HEK293 (cell line): Measurements from ENCODE around the gene WFDC1.

Experiments used
- CTCF ChIA-PET: fragments of 350-600 bp; formaldehyde crosslinking; extraction: SDS; loops from one replicate; lab custom pipeline; 2021; ENCODE audit warnings: antibody characterized with exemption; lab: Yijun Ruan, JAX
- POLR2A ChIA-PET: fragments of 300-600 bp; formaldehyde crosslinking; extraction: SDS; loops from one replicate; lab custom pipeline; 2020; ENCODE audit warnings: antibody characterized with exemption, inconsistent platforms; lab: Yijun Ruan, JAX
- H3K27ac ChIP-seq: fragments of 200-500 bp; sonication (Bioruptor generic); 2 replicates; pipeline ENCODE4 v1.5.1; 2014; ENCODE audit warnings: low read depth, low read length, control low read depth, inconsistent platforms; ENCODE audit errors: extremely low read depth
- H3K36me3 ChIP-seq, 2 experiments: fragments of 200-500 bp in 1 of 2; sonication (Bioruptor generic) in 1 of 2; 1 replicate in 1 of 2; 2 replicates in 1 of 2; pipeline ENCODE4 v1.5.1; 2014 to 2017; ENCODE audit warnings: inconsistent platforms in 2 of 2, low read length in 2 of 2; ENCODE audit not compliant: control insufficient read depth in 2 of 2, insufficient read depth in 1 of 2
- H3K4me1 ChIP-seq: fragments of 200-500 bp; sonication (Bioruptor generic); 2 replicates; pipeline ENCODE4 v1.5.1; 2014; ENCODE audit warnings: mild to moderate bottlenecking, low read length, inconsistent platforms; ENCODE audit not compliant: control insufficient read depth, insufficient read depth
- H3K4me3 ChIP-seq: 2 replicates; pipeline ENCODE4 v1.5.1; 2011; ENCODE audit warnings: low read depth, mild to moderate bottlenecking, control low read depth, low read length, moderate library complexity
- H3K9me3 ChIP-seq: fragments of 200-500 bp; sonication (Bioruptor generic); 2 replicates; pipeline ENCODE4 v1.5.1; 2014; ENCODE audit warnings: low read depth, low read length, inconsistent platforms; ENCODE audit not compliant: control insufficient read depth, insufficient read depth
- PRDM1 ChIP-seq: fragments of 450-650 bp; formaldehyde crosslinking; IDR thresholded peaks from 2 replicates; pipeline ENCODE4; 2016; ENCODE audit warnings: missing biosample characterization, missing genetic modification characterization
- SP3 ChIP-seq: fragments of 450-650 bp; formaldehyde crosslinking; IDR thresholded peaks from 2 replicates; pipeline ENCODE4 v1.5.1; 2016; ENCODE audit warnings: missing biosample characterization, missing genetic modification characterization
- ZBTB7A ChIP-seq: fragments of 450-650 bp; formaldehyde crosslinking; IDR thresholded peaks from 2 replicates; pipeline ENCODE4 v1.5.1; 2016; ENCODE audit warnings: low read depth, missing biosample characterization, missing genetic modification characterization
- ZEB2 ChIP-seq: fragments of 450-650 bp; formaldehyde crosslinking; IDR thresholded peaks from 2 replicates; pipeline ENCODE4 v1.5.1; 2016; ENCODE audit warnings: missing biosample characterization, missing genetic modification characterization
- ZNF10 ChIP-seq: fragments of 450-650 bp; formaldehyde crosslinking; IDR thresholded peaks from 2 replicates; pipeline ENCODE4 v1.5.1; 2017; ENCODE audit warnings: missing biosample characterization, missing genetic modification characterization
- ZNF140 ChIP-seq: fragments of 450-650 bp; formaldehyde crosslinking; IDR thresholded peaks from 2 replicates; pipeline ENCODE4 v1.5.1; 2016; ENCODE audit warnings: missing biosample characterization, missing genetic modification characterization
- ZNF184 ChIP-seq: fragments of 450-650 bp; IDR thresholded peaks from 2 replicates; pipeline ENCODE4 v1.5.1; 2018; ENCODE audit warnings: missing biosample characterization, mild to moderate bottlenecking, missing genetic modification characterization
- ZNF214 ChIP-seq: fragments of 450-650 bp; formaldehyde crosslinking; IDR thresholded peaks from 2 replicates; pipeline ENCODE4 v1.5.1; 2017; ENCODE audit warnings: missing biosample characterization, mild to moderate bottlenecking, missing genetic modification characterization, borderline replicate concordance
- ZNF223 ChIP-seq: fragments of 450-650 bp; formaldehyde crosslinking; IDR thresholded peaks from 2 replicates; pipeline ENCODE4 v1.5.1; 2016; ENCODE audit warnings: missing biosample characterization, missing genetic modification characterization
- ZNF23 ChIP-seq: fragments of 450-650 bp; formaldehyde crosslinking; IDR thresholded peaks from 2 replicates; pipeline ENCODE4 v1.5.1; 2016; ENCODE audit warnings: missing biosample characterization, missing genetic modification characterization, borderline replicate concordance
- ZNF24 ChIP-seq: fragments of 450-650 bp; formaldehyde crosslinking; IDR thresholded peaks from 2 replicates; pipeline ENCODE4 v1.5.1; 2016; ENCODE audit warnings: missing biosample characterization, missing genetic modification characterization
- ZNF248 ChIP-seq: fragments of 450-650 bp; formaldehyde crosslinking; IDR thresholded peaks from 2 replicates; pipeline ENCODE4 v1.5.1; 2017; ENCODE audit warnings: missing biosample characterization, missing genetic modification characterization
- ZNF266 ChIP-seq: fragments of 450-650 bp; formaldehyde crosslinking; IDR thresholded peaks from 2 replicates; pipeline ENCODE4 v1.5.1; 2016; ENCODE audit warnings: missing biosample characterization, missing genetic modification characterization, low read depth
- ZNF274 ChIP-seq, 2 experiments: fragments of 200-500 bp in 1 of 2; fragments of 450-650 bp in 1 of 2; sonication (Bioruptor generic) in 1 of 2; formaldehyde crosslinking in 1 of 2; IDR thresholded peaks; 2 replicates each; pipeline versions ENCODE4 v1.5.1 to v1.6.1; 2014 to 2016; ENCODE audit warnings: borderline replicate concordance in 1 of 2, inconsistent platforms in 1 of 2, low read length in 1 of 2, missing biosample characterization in 1 of 2, missing genetic modification characterization in 1 of 2
- ZNF292 ChIP-seq: fragments of 450-650 bp; formaldehyde crosslinking; IDR thresholded peaks from 2 replicates; pipeline ENCODE4 v1.5.1; 2016; ENCODE audit warnings: low read depth, missing biosample characterization, missing genetic modification characterization, borderline replicate concordance
- ZNF354C ChIP-seq: fragments of 450-650 bp; formaldehyde crosslinking; IDR thresholded peaks from 2 replicates; pipeline ENCODE4 v1.5.1; 2016; ENCODE audit warnings: missing biosample characterization, missing genetic modification characterization, low read depth, borderline replicate concordance
- ZNF600 ChIP-seq: fragments of 450-650 bp; formaldehyde crosslinking; IDR thresholded peaks from 2 replicates; pipeline ENCODE4 v1.5.1; 2016; ENCODE audit warnings: missing biosample characterization, missing genetic modification characterization
- ZNF670 ChIP-seq: fragments of 450-650 bp; formaldehyde crosslinking; IDR thresholded peaks from 2 replicates; pipeline ENCODE4 v1.5.1; 2016; ENCODE audit warnings: missing biosample characterization, missing genetic modification characterization, low read depth
- ZNF791 ChIP-seq: fragments of 450-650 bp; formaldehyde crosslinking; IDR thresholded peaks from 2 replicates; pipeline ENCODE4 v1.5.1; 2016; ENCODE audit warnings: missing biosample characterization, missing genetic modification characterization
- TF ChIP-seq, protein P1 (sequence below): fragments of 450-650 bp; formaldehyde crosslinking; IDR thresholded peaks from 2 replicates; pipeline ENCODE4 v1.5.1; 2017; ENCODE audit warnings: missing biosample characterization, missing genetic modification characterization
- TF ChIP-seq, protein P2 (sequence below): fragments of 450-650 bp; formaldehyde crosslinking; IDR thresholded peaks from 2 replicates; pipeline ENCODE4 v1.5.1; 2016; ENCODE audit warnings: missing biosample characterization, missing genetic modification characterization
- TF ChIP-seq, protein P3 (sequence below): fragments of 450-650 bp; formaldehyde crosslinking; IDR thresholded peaks from 2 replicates; pipeline ENCODE4 v1.5.1; 2016; ENCODE audit warnings: missing biosample characterization, missing genetic modification characterization
- TF ChIP-seq, protein P4 (sequence below): fragments of 450-650 bp; formaldehyde crosslinking; IDR thresholded peaks from 2 replicates; pipeline ENCODE4 v1.5.1; 2017; ENCODE audit warnings: missing biosample characterization, missing genetic modification characterization
- TF ChIP-seq, protein P5 (sequence below): fragments of 450-650 bp; formaldehyde crosslinking; IDR thresholded peaks from 2 replicates; pipeline ENCODE4 v1.5.1; 2016; ENCODE audit warnings: missing biosample characterization, missing genetic modification characterization

Gene WFDC1

DNA sequence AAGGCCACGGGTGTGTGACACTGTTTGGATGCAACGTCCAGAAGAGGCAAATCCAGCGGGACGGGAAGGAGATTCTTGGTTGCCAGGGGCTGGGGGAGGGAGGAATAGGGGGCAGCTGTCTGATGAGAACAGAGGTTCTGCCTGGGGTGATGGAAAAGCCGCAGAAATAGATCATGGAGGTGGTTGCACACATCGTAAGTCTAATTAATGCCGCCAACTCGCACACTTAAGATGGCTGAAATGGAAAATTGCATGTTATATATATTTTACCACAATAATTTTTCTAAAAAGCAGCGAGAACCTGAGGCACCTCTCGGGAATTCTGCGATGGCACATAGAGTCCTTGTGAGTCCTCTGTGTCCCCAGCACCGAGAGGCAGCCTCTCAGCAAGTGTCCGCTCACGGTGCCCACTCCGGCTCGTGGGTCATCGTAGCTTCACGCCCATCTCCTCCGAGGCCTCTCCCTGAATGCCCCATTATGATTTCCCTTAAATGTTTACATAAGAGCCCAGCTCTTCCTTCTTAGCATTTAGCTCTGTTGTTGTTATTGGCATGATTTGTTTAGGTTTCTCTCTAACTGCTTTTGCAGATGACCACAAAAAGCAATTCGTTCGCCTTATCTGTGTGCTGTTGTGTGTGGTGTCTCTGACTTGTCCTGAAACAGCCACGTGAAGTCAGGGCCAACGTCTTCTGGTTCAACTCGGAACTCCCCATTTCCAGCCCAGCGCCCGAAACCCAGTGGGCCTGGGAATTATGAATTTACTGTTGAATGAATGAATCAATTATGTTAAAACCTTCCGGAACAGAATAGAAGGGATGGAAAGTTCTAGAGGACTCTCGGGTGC lies 7.7 kb downstream of the WFDC1 start:
- TF ChIP-seq, protein P1, sequence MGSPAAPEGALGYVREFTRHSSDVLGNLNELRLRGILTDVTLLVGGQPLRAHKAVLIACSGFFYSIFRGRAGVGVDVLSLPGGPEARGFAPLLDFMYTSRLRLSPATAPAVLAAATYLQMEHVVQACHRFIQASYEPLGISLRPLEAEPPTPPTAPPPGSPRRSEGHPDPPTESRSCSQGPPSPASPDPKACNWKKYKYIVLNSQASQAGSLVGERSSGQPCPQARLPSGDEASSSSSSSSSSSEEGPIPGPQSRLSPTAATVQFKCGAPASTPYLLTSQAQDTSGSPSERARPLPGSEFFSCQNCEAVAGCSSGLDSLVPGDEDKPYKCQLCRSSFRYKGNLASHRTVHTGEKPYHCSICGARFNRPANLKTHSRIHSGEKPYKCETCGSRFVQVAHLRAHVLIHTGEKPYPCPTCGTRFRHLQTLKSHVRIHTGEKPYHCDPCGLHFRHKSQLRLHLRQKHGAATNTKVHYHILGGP (tag by site-specific recombination), result no peak
- TF ChIP-seq SP3 (tag by site-specific recombination), result no peak
- no peak for TF ChIP-seq ZNF791
- TF ChIP-seq ZNF140, result no peak
- TF ChIP-seq, protein P2, sequence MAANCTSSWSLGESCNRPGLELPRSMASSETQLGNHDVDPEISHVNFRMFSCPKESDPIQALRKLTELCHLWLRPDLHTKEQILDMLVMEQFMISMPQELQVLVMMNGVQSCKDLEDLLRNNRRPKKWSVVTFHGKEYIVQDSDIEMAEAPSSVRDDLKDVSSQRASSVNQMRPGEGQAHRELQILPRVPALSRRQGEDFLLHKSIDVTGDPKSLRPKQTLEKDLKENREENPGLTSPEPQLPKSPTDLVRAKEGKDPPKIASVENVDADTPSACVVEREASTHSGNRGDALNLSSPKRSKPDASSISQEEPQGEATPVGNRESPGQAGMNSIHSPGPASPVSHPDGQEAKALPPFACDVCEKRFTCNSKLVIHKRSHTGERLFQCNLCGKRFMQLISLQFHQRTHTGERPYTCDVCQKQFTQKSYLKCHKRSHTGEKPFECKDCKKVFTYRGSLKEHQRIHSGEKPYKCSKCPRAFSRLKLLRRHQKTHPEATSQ (tag by site-specific recombination), result no peak
- TF ChIP-seq PRDM1 (tag by site-specific recombination), result no peak
- TF ChIP-seq ZNF670 (tag by site-specific recombination), result no peak
- TF ChIP-seq, protein P3, sequence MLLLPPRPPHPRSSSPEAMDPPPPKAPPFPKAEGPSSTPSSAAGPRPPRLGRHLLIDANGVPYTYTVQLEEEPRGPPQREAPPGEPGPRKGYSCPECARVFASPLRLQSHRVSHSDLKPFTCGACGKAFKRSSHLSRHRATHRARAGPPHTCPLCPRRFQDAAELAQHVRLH, result no peak
- TF ChIP-seq, protein P4, sequence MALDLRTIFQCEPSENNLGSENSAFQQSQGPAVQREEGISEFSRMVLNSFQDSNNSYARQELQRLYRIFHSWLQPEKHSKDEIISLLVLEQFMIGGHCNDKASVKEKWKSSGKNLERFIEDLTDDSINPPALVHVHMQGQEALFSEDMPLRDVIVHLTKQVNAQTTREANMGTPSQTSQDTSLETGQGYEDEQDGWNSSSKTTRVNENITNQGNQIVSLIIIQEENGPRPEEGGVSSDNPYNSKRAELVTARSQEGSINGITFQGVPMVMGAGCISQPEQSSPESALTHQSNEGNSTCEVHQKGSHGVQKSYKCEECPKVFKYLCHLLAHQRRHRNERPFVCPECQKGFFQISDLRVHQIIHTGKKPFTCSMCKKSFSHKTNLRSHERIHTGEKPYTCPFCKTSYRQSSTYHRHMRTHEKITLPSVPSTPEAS (tag by site-specific recombination), result no peak
- no peak for TF ChIP-seq ZNF248 (tag by site-specific recombination)
- TF ChIP-seq ZNF24 (tag by site-specific recombination), result no peak
- TF ChIP-seq ZNF600 (tag by site-specific recombination), result no peak
- no peak for TF ChIP-seq ZNF292
- TF ChIP-seq, protein P5, sequence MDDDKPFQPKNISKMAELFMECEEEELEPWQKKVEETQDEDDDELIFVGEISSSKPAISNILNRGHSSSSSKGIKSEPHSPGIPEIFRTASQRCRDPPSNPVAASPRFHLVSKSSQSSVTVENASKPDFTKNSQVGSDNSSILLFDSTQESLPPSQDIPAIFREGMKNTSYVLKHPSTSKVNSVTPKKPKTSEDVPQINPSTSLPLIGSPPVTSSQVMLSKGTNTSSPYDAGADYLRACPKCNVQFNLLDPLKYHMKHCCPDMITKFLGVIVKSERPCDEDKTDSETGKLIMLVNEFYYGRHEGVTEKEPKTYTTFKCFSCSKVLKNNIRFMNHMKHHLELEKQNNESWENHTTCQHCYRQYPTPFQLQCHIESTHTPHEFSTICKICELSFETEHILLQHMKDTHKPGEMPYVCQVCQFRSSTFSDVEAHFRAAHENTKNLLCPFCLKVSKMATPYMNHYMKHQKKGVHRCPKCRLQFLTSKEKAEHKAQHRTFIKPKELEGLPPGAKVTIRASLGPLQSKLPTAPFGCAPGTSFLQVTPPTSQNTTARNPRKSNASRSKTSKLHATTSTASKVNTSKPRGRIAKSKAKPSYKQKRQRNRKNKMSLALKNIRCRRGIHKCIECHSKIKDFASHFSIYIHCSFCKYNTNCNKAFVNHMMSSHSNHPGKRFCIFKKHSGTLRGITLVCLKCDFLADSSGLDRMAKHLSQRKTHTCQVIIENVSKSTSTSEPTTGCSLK (tag by site-specific recombination), result no peak
- no peak for TF ChIP-seq ZBTB7A
- no peak overlapping the region for H3K27ac ChIP-seq
- H3K9me3 ChIP-seq, result no peaks in the 10 kb centered on the region
- CTCF ChIA-PET, result interaction anchor here (0.7 kb wide), 1 partner anchor 383 kb away, joined by 3 read pairs; no protein-coding TSS in a partner anchor
- POLR2A ChIA-PET, result interaction anchor here (0.7 kb wide), 1 partner anchor 319 kb away, joined by 3 read pairs; no protein-coding TSS in a partner anchor
- no peaks in the 10 kb centered on the region for H3K4me1 ChIP-seq
- H3K36me3 ChIP-seq, result no peaks in the 10 kb centered on the region
- H3K4me3 ChIP-seq, result no peak overlapping the region

DNA sequence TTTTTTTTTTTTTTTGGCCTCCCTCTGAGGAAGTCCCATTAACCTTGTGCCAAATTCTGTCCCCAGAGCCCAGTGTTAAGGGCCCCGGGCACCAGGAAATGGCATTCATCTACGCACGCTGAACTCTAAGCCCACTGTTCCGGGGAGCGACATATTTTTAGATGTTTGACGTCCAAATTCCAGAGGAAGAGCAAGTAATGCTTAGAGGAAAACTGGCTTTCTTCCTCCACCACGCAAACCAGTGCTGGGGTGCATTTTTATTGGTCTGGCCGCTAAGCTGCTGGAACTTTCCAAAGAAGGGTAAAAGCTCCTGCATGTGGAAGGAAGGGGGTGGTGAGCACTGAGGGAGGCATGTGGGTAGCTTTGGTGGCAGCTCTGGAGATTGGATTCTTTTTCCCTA lies 8.3 kb downstream of the WFDC1 start:
- Histone ChIP-seq H3K4me3 (no peak overlapping the region), H3K4me1 (no peaks in the 10 kb centered on the region), H3K9me3 (no peaks in the 10 kb centered on the region), H3K36me3 (no peaks in the 10 kb centered on the region), H3K27ac (no peak overlapping the region)
- CTCF ChIA-PET, result no interaction called here
- POLR2A ChIA-PET, result interaction anchor here (0.7 kb wide), 1 partner anchor 320 kb away, joined by 3 read pairs; no protein-coding TSS in a partner anchor
- TF ChIP-seq ZNF10 (tag by site-specific recombination), result no peak
- no peak for TF ChIP-seq ZNF354C
- TF ChIP-seq ZEB2 (tag by site-specific recombination), result no peak
- TF ChIP-seq ZNF223 (tag by site-specific recombination), result no peak
- no peak for TF ChIP-seq ZNF274 (IDR thresholded peaks at IDR 0.05; ENCODE audit: low read length)
- TF ChIP-seq ZNF274 (tag by site-specific recombination; IDR thresholded peaks at IDR 0.05; ENCODE audit: borderline replicate concordance), result no peak
- TF ChIP-seq ZNF214 (tag by site-specific recombination), result no peak
- no peak for TF ChIP-seq ZNF184 (tag by site-specific recombination)
- no peak for TF ChIP-seq ZNF23
- TF ChIP-seq ZNF266 (tag by site-specific recombination), result no peak
